ENCODE data around the gene CCNYL1.
"Not testable (repeated sequence)": the region's sequence is repeated elsewhere in the genome, so short reads cannot be mapped to it uniquely, and the experiment has no call there.

Gene CCNYL1

GRCh38 chr2:207683879-207684627 lies 27.4 kb upstream of the CCNYL1 start:
- H3K36me3 ChIP-seq (ENCODE audit: insufficient read depth, low read length), result no peaks in the 10 kb centered on the region
- H3K9me3 ChIP-seq (ENCODE audit: insufficient read depth, low read depth, low read length), result no peaks in the 10 kb centered on the region
- H3K4me3 ChIP-seq (ENCODE audit: low read length), result no peak overlapping the region
- no peaks in the 10 kb centered on the region for H3K27me3 ChIP-seq (ENCODE audit: insufficient read depth, low read length)
- WGBS, result 92% methylated on average over 3 of the region's 3 CpGs
- H3K27ac ChIP-seq (ENCODE audit: low read depth, low read length), result no peak overlapping the region
- H3K9ac ChIP-seq (ENCODE audit: low read depth, low read length), result no peak overlapping the region
- H3K4me1 ChIP-seq (ENCODE audit: insufficient read depth, low read length), result no peaks in the 10 kb centered on the region

- 67% methylated on average over 2 of the region's 2 CpGs for WGBS
- Histone ChIP-seq H3K4me3 (ENCODE audit: low read length) (no peak overlapping the region), H3K9me3 (ENCODE audit: insufficient read depth, low read depth, low read length) (no peaks in the 10 kb centered on the region), H3K9ac (ENCODE audit: low read depth, low read length) (no peak overlapping the region), H3K27me3 (ENCODE audit: insufficient read depth, low read length) (no peaks in the 10 kb centered on the region), H3K27ac (ENCODE audit: low read depth, low read length) (no peak overlapping the region), H3K36me3 (ENCODE audit: insufficient read depth, low read length) (no peaks in the 10 kb centered on the region), H3K4me1 (ENCODE audit: insufficient read depth, low read length) (no peaks in the 10 kb centered on the region)
Measured at GRCh38 chr2:207686812-207687211, 24.6 kb upstream of the CCNYL1 start.

DNA sequence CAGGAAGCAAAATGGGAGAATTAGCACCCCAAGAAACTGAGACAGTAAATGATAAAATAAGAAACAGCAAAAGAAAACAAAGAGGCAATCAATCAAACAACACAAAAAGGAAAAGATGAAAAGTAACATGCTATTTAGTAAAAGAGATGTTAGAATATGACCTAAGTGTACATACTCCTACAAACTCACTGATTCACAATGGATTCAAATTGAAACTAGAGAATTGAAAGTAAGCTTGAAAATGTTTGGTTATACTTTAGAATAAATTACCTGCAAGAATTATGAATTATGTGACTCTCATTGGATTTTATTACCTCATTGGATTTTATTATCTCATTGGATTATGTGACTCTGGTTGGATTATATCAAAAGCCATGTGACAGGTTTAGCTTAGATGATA lies 22.8 kb upstream of the CCNYL1 start:
- no peak overlapping the region for H3K4me3 ChIP-seq (ENCODE audit: low read length)
- H3K27ac ChIP-seq (ENCODE audit: low read depth, low read length), result no peak overlapping the region
- no peaks in the 10 kb centered on the region for H3K36me3 ChIP-seq (ENCODE audit: insufficient read depth, low read length)
- H3K9me3 ChIP-seq (ENCODE audit: insufficient read depth, low read depth, low read length), result no peaks in the 10 kb centered on the region
- H3K4me1 ChIP-seq (ENCODE audit: insufficient read depth, low read length), result no peaks in the 10 kb centered on the region
- H3K27me3 ChIP-seq (ENCODE audit: insufficient read depth, low read length), result no peaks in the 10 kb centered on the region
- no peak overlapping the region for H3K9ac ChIP-seq (ENCODE audit: low read depth, low read length)

DNA sequence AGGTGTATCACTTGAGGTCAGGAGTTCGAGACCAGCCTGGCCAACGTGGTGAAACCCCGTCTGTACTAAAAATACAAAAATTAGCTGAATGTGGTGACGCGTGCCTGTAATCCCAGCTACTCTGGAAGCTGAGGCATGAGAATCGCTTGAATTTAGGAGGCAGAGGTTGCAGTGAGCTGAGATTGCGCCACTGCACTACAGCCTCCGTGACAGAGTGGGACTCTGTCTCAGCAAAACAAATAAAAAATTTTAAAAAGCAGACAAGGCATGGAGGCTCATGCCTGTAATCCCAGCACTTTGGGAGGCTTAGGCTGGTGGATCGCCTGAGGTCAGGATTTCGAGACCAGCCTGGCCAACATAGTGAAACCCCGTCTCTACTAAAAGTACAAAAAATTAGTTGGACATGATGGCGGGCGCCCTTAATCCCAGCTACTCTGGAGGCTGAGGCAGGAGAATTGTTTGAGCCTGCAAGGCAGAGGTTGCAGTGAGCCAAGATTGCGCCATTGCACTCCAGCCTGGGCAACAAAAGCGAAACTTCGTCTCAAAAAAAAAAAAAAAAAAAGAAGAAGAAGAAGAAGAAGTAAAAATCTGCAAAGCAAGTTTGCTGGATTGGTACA lies 20.5 kb upstream of the CCNYL1 start:
- not testable (repeated sequence) for H3K9me3 ChIP-seq (ENCODE audit: insufficient read depth, low read depth, low read length); H3K4me3 ChIP-seq (ENCODE audit: low read length); H3K4me1 ChIP-seq (ENCODE audit: insufficient read depth, low read length); H3K27me3 ChIP-seq (ENCODE audit: insufficient read depth, low read length); H3K36me3 ChIP-seq (ENCODE audit: insufficient read depth, low read length); H3K9ac ChIP-seq (ENCODE audit: low read depth, low read length); H3K27ac ChIP-seq (ENCODE audit: low read depth, low read length)
- 94% methylated on average over 16 of the region's 16 CpGs for WGBS

DNA sequence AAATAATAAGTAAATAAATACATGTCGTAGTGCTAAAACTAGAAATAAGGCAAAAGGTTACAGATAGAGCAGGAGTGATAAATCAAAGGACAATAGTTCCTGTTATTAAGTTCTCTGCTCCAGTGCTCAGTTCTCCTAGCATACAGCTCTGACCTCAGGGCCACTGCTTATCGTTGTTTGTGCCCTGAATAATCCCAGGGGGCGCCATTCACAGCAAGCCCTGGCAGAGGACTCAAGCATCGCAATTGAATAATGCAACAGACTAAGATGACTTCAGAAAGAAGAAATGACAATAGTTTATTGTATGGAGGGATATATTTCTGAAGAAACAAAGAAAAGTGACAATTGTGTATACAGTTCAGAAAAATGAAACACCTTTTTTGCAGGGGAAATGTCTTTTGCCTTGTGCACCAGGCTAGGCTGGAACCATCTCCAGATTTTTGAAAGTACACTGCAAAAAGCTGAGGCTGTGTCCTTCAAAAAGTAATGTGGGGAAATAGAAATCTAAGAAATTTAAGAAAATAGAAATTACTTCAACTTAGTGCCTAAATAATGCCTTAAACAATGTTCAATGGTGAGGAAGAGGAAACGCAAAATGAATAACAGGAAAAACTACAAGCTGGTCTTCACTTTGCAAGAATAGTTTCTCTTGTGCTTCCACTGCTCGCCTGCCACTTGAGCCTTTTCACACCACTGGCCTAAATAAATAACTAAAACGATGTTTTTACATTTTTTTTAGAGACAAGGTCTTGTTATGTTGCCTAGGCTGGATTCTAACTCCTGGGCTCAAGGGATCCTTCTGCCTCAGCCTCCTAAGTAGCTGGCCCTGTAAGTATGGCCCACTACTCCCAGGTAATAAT lies 19.0 kb upstream of the CCNYL1 start:
- Histone ChIP-seq H3K4me3 (ENCODE audit: low read length) (no peak overlapping the region), H3K27me3 (ENCODE audit: insufficient read depth, low read length) (no peaks in the 10 kb centered on the region), H3K27ac (ENCODE audit: low read depth, low read length) (no peak overlapping the region), H3K9me3 (ENCODE audit: insufficient read depth, low read depth, low read length) (no peaks in the 10 kb centered on the region), H3K9ac (ENCODE audit: low read depth, low read length) (no peak overlapping the region), H3K36me3 (ENCODE audit: insufficient read depth, low read length) (no peaks in the 10 kb centered on the region), H3K4me1 (ENCODE audit: insufficient read depth, low read length) (no peaks in the 10 kb centered on the region)
- WGBS, result 68% methylated on average over 7 of the region's 7 CpGs

DNA sequence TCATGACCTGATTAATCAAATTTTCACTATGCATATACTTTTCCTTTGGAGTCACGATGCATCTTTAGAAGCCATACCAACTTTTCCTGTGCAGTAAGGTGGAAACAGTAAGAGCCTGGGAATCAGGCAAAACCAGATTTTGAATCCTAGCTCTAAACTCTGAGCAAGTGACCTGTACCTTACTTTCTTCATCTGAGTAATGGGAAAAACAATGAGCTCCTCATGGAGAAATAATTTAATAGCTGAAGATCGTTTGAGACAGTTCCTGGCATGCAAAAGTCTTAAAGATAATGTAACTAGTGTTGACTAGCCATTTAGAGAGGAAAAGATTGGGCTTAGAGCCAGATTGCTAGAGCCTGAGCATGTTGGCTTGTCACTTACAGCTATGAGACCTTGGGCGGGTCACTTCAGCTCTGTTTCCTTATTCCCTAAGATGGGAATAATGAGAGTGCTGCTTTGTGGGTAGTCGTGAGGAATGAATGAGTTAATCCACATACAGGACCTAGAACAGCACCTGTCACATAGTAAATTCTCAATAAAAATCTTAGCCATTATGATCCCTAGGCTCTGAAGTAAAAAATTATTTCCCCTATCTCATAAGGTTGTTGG lies 17.7 kb upstream of the CCNYL1 start:
- Histone ChIP-seq H3K9me3 (ENCODE audit: insufficient read depth, low read depth, low read length) (no peaks in the 10 kb centered on the region), H3K27me3 (ENCODE audit: insufficient read depth, low read length) (no peaks in the 10 kb centered on the region), H3K27ac (ENCODE audit: low read depth, low read length) (no peak overlapping the region), H3K4me1 (ENCODE audit: insufficient read depth, low read length) (no peaks in the 10 kb centered on the region), H3K4me3 (ENCODE audit: low read length) (no peak overlapping the region), H3K9ac (ENCODE audit: low read depth, low read length) (no peak overlapping the region), H3K36me3 (ENCODE audit: insufficient read depth, low read length) (no peaks in the 10 kb centered on the region)
- WGBS, result 85% methylated on average over 2 of the region's 4 CpGs

GRCh38 chr2:207694811-207695281 lies 16.6 kb upstream of the CCNYL1 start:
- H3K9ac ChIP-seq (ENCODE audit: low read depth, low read length), result no peak overlapping the region
- no peaks in the 10 kb centered on the region for H3K4me1 ChIP-seq (ENCODE audit: insufficient read depth, low read length)
- no peak overlapping the region for H3K4me3 ChIP-seq (ENCODE audit: low read length)
- no peaks in the 10 kb centered on the region for H3K27me3 ChIP-seq (ENCODE audit: insufficient read depth, low read length)
- WGBS, result 94% methylated on average over 4 of the region's 4 CpGs
- H3K9me3 ChIP-seq (ENCODE audit: insufficient read depth, low read depth, low read length), result no peaks in the 10 kb centered on the region
- H3K27ac ChIP-seq (ENCODE audit: low read depth, low read length), result no peak overlapping the region
- no peaks in the 10 kb centered on the region for H3K36me3 ChIP-seq (ENCODE audit: insufficient read depth, low read length)

- WGBS, result 84% methylated on average over 3 of the region's 4 CpGs
- Histone ChIP-seq H3K9ac (ENCODE audit: low read depth, low read length) (no peak overlapping the region), H3K36me3 (ENCODE audit: insufficient read depth, low read length) (no peaks in the 10 kb centered on the region), H3K4me1 (ENCODE audit: insufficient read depth, low read length) (no peaks in the 10 kb centered on the region), H3K9me3 (ENCODE audit: insufficient read depth, low read depth, low read length) (no peaks in the 10 kb centered on the region), H3K27me3 (ENCODE audit: insufficient read depth, low read length) (no peaks in the 10 kb centered on the region), H3K4me3 (ENCODE audit: low read length) (no peak overlapping the region), H3K27ac (ENCODE audit: low read depth, low read length) (no peak overlapping the region)
Measured at GRCh38 chr2:207695293-207695692, 16.1 kb upstream of the CCNYL1 start.

DNA sequence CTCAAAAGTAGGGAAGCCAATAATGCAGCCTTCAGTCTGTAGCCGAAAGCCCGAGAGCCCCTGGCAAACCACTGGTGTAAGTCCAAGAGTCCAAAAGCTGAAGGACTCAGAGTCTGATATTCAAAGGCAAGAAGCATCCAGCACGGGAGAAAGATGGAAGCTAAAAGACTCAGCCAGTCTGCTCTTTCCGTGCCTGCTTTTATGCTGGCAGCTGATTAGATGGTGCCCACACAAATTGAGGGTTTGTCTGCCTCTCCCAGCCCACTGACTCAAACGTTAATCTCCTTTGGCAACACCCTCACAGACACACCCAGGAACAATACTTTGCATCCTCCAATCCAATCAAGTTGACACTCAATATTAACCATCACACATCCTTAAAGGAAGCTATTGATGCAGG lies 14.5 kb upstream of the CCNYL1 start:
- not testable (repeated sequence) for H3K4me1 ChIP-seq (ENCODE audit: insufficient read depth, low read length); H3K4me3 ChIP-seq (ENCODE audit: low read length); H3K9me3 ChIP-seq (ENCODE audit: insufficient read depth, low read depth, low read length); H3K36me3 ChIP-seq (ENCODE audit: insufficient read depth, low read length); H3K27me3 ChIP-seq (ENCODE audit: insufficient read depth, low read length); H3K27ac ChIP-seq (ENCODE audit: low read depth, low read length); H3K9ac ChIP-seq (ENCODE audit: low read depth, low read length)
- WGBS, result 85% methylated on average over 5 of the region's 5 CpGs

DNA sequence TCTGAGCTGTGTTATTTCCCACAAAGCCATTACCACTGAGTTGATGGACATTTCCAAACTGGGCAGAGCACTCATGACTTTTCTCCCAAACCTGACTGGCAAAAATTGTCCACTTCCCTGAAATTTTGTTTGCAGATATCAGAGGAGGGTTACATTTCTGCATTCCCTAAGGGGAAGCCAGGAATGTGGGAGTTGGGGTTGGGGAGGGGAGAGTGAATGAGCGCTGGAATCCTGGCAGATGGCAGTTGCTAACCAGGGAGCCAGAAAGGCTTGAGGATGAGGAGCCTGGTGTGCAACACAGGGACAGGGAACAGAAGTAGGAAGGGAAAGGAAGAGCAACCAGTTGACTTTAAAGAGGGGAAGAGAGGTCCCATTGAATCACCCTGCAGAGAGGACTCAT lies 14.0 kb upstream of the CCNYL1 start:
- Histone ChIP-seq H3K36me3 (ENCODE audit: insufficient read depth, low read length) (no peaks in the 10 kb centered on the region), H3K9ac (ENCODE audit: low read depth, low read length) (no peak overlapping the region), H3K4me3 (ENCODE audit: low read length) (no peak overlapping the region), H3K27me3 (ENCODE audit: insufficient read depth, low read length) (no peaks in the 10 kb centered on the region), H3K9me3 (ENCODE audit: insufficient read depth, low read depth, low read length) (no peaks in the 10 kb centered on the region), H3K4me1 (ENCODE audit: insufficient read depth, low read length) (no peaks in the 10 kb centered on the region), H3K27ac (ENCODE audit: low read depth, low read length) (no peak overlapping the region)
- 89% methylated on average over 1 of the region's 1 CpG for WGBS

DNA sequence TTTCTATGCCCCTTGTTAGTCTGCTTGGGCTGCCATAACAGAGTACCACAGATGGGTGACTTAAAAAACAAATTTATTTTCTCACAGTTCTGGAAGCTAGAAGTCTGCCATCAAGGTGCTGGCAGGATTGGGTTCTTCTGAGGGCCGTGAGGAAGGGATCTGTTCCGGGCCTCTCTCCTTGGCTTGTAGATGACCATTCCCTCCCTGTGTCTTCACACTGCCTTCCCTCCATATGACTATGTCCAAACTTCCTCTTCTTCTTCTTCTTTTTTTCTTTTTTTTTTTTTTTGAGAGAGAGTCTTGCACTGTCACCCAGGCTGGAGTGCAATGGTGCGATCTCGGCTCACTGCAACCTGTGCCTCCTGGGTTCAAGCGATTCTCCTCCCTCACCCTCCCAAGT lies 13.1 kb upstream of the CCNYL1 start:
- no peaks in the 10 kb centered on the region for H3K9me3 ChIP-seq (ENCODE audit: insufficient read depth, low read depth, low read length)
- 96% methylated on average over 5 of the region's 5 CpGs for WGBS
- H3K36me3 ChIP-seq (ENCODE audit: insufficient read depth, low read length), result no peaks in the 10 kb centered on the region
- H3K4me3 ChIP-seq (ENCODE audit: low read length), result no peak overlapping the region
- H3K9ac ChIP-seq (ENCODE audit: low read depth, low read length), result no peak overlapping the region
- no peaks in the 10 kb centered on the region for H3K4me1 ChIP-seq (ENCODE audit: insufficient read depth, low read length)
- H3K27ac ChIP-seq (ENCODE audit: low read depth, low read length), result no peak overlapping the region
- no peaks in the 10 kb centered on the region for H3K27me3 ChIP-seq (ENCODE audit: insufficient read depth, low read length)

Measured in HUES64 (cell line).